H9 (cell line): ENCODE data around the gene CTIF. TPM values are rescaled to one million over a fixed set of nuclear protein-coding genes. Genes with fewer than 3 reads are reported as not detected.

Experiments used
- DNase-seq: peaks from one replicate; pipeline ENCODE4 v3.0.0-alpha.2; 2017
- H2AFZ ChIP-seq: one replicate; pipeline ENCODE4 v1.6.1; 2013; ENCODE audit warnings: mild to moderate bottlenecking, low read length, control low read depth, moderate library complexity
- H2AK5ac ChIP-seq: 2 replicates; pipeline ENCODE4 v1.6.1; 2013; ENCODE audit warnings: low read length, control low read depth, mixed read lengths; ENCODE audit not compliant: insufficient read length
- H2BK120ac ChIP-seq: one replicate; pipeline ENCODE4 v1.6.1; 2013; ENCODE audit warnings: low read depth, mild to moderate bottlenecking, low read length, control low read depth, inconsistent platforms; ENCODE audit not compliant: poor library complexity, severe bottlenecking
- H2BK12ac ChIP-seq: 2 replicates; pipeline ENCODE4 v1.6.1; 2013; ENCODE audit warnings: low read length, control low read depth, mixed read lengths, low read depth; ENCODE audit not compliant: insufficient read length
- H2BK15ac ChIP-seq: 2 replicates; pipeline ENCODE4 v1.6.1; 2013; ENCODE audit warnings: low read depth, low read length, control low read depth
- H2BK20ac ChIP-seq: one replicate; pipeline ENCODE4 v1.6.1; 2013; ENCODE audit warnings: low read depth, mild to moderate bottlenecking, low read length, control low read depth, inconsistent platforms; ENCODE audit not compliant: poor library complexity, severe bottlenecking
- H2BK5ac ChIP-seq: 2 replicates; pipeline ENCODE4 v1.6.1; 2013; ENCODE audit warnings: low read length, control low read depth, mixed read lengths; ENCODE audit not compliant: insufficient read length
- H3K14ac ChIP-seq: 2 replicates; pipeline ENCODE4 v1.6.1; 2013; ENCODE audit warnings: low read length, control low read depth; ENCODE audit not compliant: insufficient read depth
- H3K18ac ChIP-seq: 2 replicates; pipeline ENCODE4 v1.6.1; 2013; ENCODE audit warnings: low read depth, mild to moderate bottlenecking, mixed read lengths, low read length, control low read depth; ENCODE audit not compliant: insufficient read length
- H3K23ac ChIP-seq: 2 replicates; pipeline ENCODE4 v1.6.1; 2013; ENCODE audit warnings: low read length, control low read depth, mixed read lengths, low read depth; ENCODE audit not compliant: insufficient read length
- H3K23me2 ChIP-seq: 2 replicates; pipeline ENCODE4 v1.6.1; 2013; ENCODE audit warnings: low read depth, mild to moderate bottlenecking, mixed read lengths, low read length, control low read depth; ENCODE audit not compliant: insufficient read length, poor library complexity, severe bottlenecking
- H3K27ac ChIP-seq: 2 replicates; pipeline ENCODE4 v1.5.1; 2013; ENCODE audit warnings: low read length, control low read depth, mixed read lengths, low read depth; ENCODE audit not compliant: insufficient read length
- H3K27me3 ChIP-seq: 2 replicates; pipeline ENCODE4 v1.6.1; 2013; ENCODE audit warnings: low read length, control low read depth, inconsistent platforms; ENCODE audit not compliant: insufficient read depth
- H3K4ac ChIP-seq: 2 replicates; pipeline ENCODE4 v1.6.1; 2013; ENCODE audit warnings: low read depth, mild to moderate bottlenecking, control low read depth, inconsistent platforms, low read length, moderate library complexity
- H3K4me1 ChIP-seq: 2 replicates; pipeline ENCODE4 v1.6.1; 2013; ENCODE audit warnings: low read length, control low read depth, inconsistent platforms; ENCODE audit not compliant: insufficient read depth
- H3K4me2 ChIP-seq: 2 replicates; pipeline ENCODE4 v1.6.1; 2013; ENCODE audit warnings: low read length, control low read depth, mixed read lengths; ENCODE audit not compliant: insufficient read length, insufficient read depth
- H3K56ac ChIP-seq: 2 replicates; pipeline ENCODE4 v1.6.1; 2013; ENCODE audit warnings: low read depth, mild to moderate bottlenecking, mixed read lengths, low read length, control low read depth; ENCODE audit not compliant: insufficient read length
- H3K79me1 ChIP-seq: 2 replicates; pipeline ENCODE4 v1.6.1; 2013; ENCODE audit warnings: low read depth, mild to moderate bottlenecking, moderate library complexity, low read length, control low read depth, inconsistent platforms; ENCODE audit not compliant: insufficient read depth, poor library complexity, severe bottlenecking
- H3K79me2 ChIP-seq: 2 replicates; pipeline ENCODE4 v1.6.1; 2013; ENCODE audit warnings: low read length, control low read depth, inconsistent platforms; ENCODE audit not compliant: insufficient read depth
- H3K9ac ChIP-seq: 2 replicates; pipeline ENCODE4 v1.6.1; 2013; ENCODE audit warnings: low read length, control low read depth, mixed read lengths; ENCODE audit not compliant: insufficient read length; ENCODE audit errors: extremely low read depth
- H3K9me3 ChIP-seq: one replicate; pipeline ENCODE4 v1.6.1; 2013; ENCODE audit warnings: low read depth, low read length, inconsistent platforms; ENCODE audit not compliant: control insufficient read depth
- H3T11ph ChIP-seq: one replicate; pipeline ENCODE4 v1.6.1; 2013; ENCODE audit warnings: mild to moderate bottlenecking, low read length, control low read depth, inconsistent platforms
- H4K20me1 ChIP-seq: one replicate; pipeline ENCODE4 v1.6.1; 2013; ENCODE audit not compliant: control insufficient read depth, insufficient read length, insufficient read depth
- H4K5ac ChIP-seq: 2 replicates; pipeline ENCODE4 v1.6.1; 2013; ENCODE audit warnings: low read depth, mild to moderate bottlenecking, mixed read lengths, low read length, control low read depth; ENCODE audit not compliant: insufficient read length
- H4K8ac ChIP-seq: replicated peaks from 2 replicates; pipeline ENCODE4 v1.6.1; 2013; ENCODE audit warnings: low read length, control low read depth, mixed read lengths, low read depth; ENCODE audit not compliant: insufficient read length
- H4K91ac ChIP-seq: 2 replicates; pipeline ENCODE4 v1.6.1; 2013; ENCODE audit warnings: low read depth, mild to moderate bottlenecking, moderate library complexity, mixed read lengths, low read length, control low read depth; ENCODE audit not compliant: insufficient read length
- H3K27ac Mint-ChIP-seq, 3 experiments: 2 replicates in 2 of 3; 3 replicates in 1 of 3; pipeline ENCODE4 v1.8.0; 2020 to 2021; ENCODE audit warnings: mixed read lengths in 3 of 3, mild to moderate bottlenecking in 1 of 3, moderate library complexity in 1 of 3
- H3K27me3 Mint-ChIP-seq: 2 replicates; pipeline ENCODE4 v1.8.0; 2021; ENCODE audit warnings: low read depth, mild to moderate bottlenecking, moderate library complexity, mixed read lengths
- H3K36me3 Mint-ChIP-seq, 3 experiments: 2 replicates in 2 of 3; 3 replicates in 1 of 3; pipeline ENCODE4 v1.8.0; 2020 to 2021; ENCODE audit warnings: low read depth in 3 of 3, mixed read lengths in 3 of 3; ENCODE audit not compliant: insufficient read depth in 1 of 3
- H3K4me1 Mint-ChIP-seq, 2 experiments: 2 replicates each; pipeline ENCODE4 v1.8.0; 2020; ENCODE audit warnings: mixed read lengths in 2 of 2
- H3K4me3 Mint-ChIP-seq, 2 experiments: 2 replicates in 1 of 2; 3 replicates in 1 of 2; pipeline ENCODE4 v1.8.0; 2020 to 2021; ENCODE audit warnings: mild to moderate bottlenecking in 2 of 2, mixed read lengths in 2 of 2, moderate library complexity in 1 of 2
- H3K9me3 Mint-ChIP-seq, 2 experiments: 2 replicates in 1 of 2; 3 replicates in 1 of 2; pipeline ENCODE4 v1.8.0; 2020; ENCODE audit warnings: mild to moderate bottlenecking in 2 of 2, mixed read lengths in 2 of 2, moderate library complexity in 1 of 2
- WGBS: extraction: QIAGEN DNeasy Blood & Tissue Kit; methylation state at CpG from one replicate; pipeline ENCODE4 v1.1.7; 2013; ENCODE audit warnings: missing lambda C conversion rate, low lambda C conversion rate, mixed read lengths; ENCODE audit not compliant: insufficient read length; ENCODE audit errors: extremely low coverage; 5-methylcytosine and 5-hydroxymethylcytosine counted together
- total RNA-seq: library from RNA; stranded (reverse); gene quantifications from 2 replicates; pipeline ENCODE4 v1.2.1, GENCODE V29; 2021
- TF ChIP-seq, protein P1 (sequence below): fragments of 200-600 bp; sonication (generic); conservative IDR thresholded peaks from 3 replicates; pipeline ENCODE4 v1.8.0; 2021; ENCODE audit warnings: antibody characterized with exemption, mild to moderate bottlenecking

The CTIF gene
- total RNA-seq, 1 experiment from 2014 or later = 15.8 TPM

DNA sequence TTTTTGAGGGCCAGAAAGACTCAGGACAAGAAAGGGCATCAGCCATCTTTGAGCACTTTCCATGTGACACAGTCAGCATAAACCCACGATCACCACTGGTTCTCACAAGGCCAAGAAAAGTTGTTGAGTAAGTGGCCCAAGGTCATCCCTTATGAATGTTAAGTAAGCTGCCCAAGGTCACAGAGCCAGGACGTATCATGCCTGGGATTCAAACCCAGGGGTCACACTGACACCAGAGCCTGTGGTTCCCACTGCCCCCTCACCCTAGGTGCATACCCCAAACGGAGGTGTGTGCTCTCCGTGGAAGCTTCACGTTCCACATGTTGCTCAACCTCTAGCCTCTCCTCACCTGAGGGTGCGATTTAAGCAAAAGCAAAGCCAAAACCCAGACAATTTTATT, 2.3 kb upstream of the CTIF start:
- no peak overlapping the region for H3K27ac Mint-ChIP-seq

More for the DNA sequence above, 2.3 kb upstream of the CTIF start:
- TF ChIP-seq, protein P1, sequence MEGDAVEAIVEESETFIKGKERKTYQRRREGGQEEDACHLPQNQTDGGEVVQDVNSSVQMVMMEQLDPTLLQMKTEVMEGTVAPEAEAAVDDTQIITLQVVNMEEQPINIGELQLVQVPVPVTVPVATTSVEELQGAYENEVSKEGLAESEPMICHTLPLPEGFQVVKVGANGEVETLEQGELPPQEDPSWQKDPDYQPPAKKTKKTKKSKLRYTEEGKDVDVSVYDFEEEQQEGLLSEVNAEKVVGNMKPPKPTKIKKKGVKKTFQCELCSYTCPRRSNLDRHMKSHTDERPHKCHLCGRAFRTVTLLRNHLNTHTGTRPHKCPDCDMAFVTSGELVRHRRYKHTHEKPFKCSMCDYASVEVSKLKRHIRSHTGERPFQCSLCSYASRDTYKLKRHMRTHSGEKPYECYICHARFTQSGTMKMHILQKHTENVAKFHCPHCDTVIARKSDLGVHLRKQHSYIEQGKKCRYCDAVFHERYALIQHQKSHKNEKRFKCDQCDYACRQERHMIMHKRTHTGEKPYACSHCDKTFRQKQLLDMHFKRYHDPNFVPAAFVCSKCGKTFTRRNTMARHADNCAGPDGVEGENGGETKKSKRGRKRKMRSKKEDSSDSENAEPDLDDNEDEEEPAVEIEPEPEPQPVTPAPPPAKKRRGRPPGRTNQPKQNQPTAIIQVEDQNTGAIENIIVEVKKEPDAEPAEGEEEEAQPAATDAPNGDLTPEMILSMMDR = no peak
- Mint-ChIP-seq H3K4me3 (no peak overlapping the region), H3K36me3 (peaks cover 0 to 2% (median 0%) of the 10 kb centered on the region in 3 experiments; a peak in 2 of 7 replicates), H3K9me3 (no peaks in the 10 kb centered on the region), H3K4me1 (peaks cover 12 to 16% of the 10 kb centered on the region in 2 experiments), H3K27me3 (peaks cover 22% of the 10 kb centered on the region)
- DNase-seq = peak; percentile 23
- no peak overlapping the region for H4K91ac ChIP-seq
- no CpG with 5 or more reads among the region's 6 CpGs for WGBS
- peaks cover 4% of the 10 kb centered on the region; the same call in 1 of the 2 replicates for H3K4me1 ChIP-seq
- no peaks in the 10 kb centered on the region for H3K9me3 ChIP-seq
- H4K5ac ChIP-seq = no peak overlapping the region
- no peaks in the 10 kb centered on the region for H3K79me2 ChIP-seq
- H2BK120ac ChIP-seq = no peak overlapping the region
- H2BK20ac ChIP-seq = no peak overlapping the region
- H3K9ac ChIP-seq = no peak overlapping the region
- no peak overlapping the region for H3K4me2 ChIP-seq
- H3K18ac ChIP-seq = no peak overlapping the region
- no peak overlapping the region for H2AK5ac ChIP-seq
- no peak overlapping the region for H3K4ac ChIP-seq
- no peak overlapping the region for H4K8ac ChIP-seq
- H2BK5ac ChIP-seq = no peak overlapping the region
- H3K56ac ChIP-seq = no peak overlapping the region
- H3K23ac ChIP-seq = no peak overlapping the region
- H2BK15ac ChIP-seq = no peak overlapping the region
- H4K20me1 ChIP-seq = no peaks in the 10 kb centered on the region
- H3K27ac ChIP-seq = no peak overlapping the region
- no peak overlapping the region for H3T11ph ChIP-seq
- peaks cover 23% of the 10 kb centered on the region for H3K23me2 ChIP-seq
- no peaks in the 10 kb centered on the region for H3K79me1 ChIP-seq
- H2BK12ac ChIP-seq = no peak overlapping the region
- no peak overlapping the region for H3K14ac ChIP-seq
- H2AFZ ChIP-seq = no peak overlapping the region
- H3K27me3 ChIP-seq = no peaks in the 10 kb centered on the region
